Ramos (cell line): Measurements from ENCODE around the gene ANO1.

Experiments used
- in situ Hi-C: fragments of 300-500 bp; cut with MboI; formaldehyde crosslinking; loops from one replicate; pipeline ENCODE4 v1.14.3; 2022; ENCODE audit warnings: low sequenced_read_pairs; ENCODE audit not compliant: unreplicated experiment

Gene ANO1

DNA sequence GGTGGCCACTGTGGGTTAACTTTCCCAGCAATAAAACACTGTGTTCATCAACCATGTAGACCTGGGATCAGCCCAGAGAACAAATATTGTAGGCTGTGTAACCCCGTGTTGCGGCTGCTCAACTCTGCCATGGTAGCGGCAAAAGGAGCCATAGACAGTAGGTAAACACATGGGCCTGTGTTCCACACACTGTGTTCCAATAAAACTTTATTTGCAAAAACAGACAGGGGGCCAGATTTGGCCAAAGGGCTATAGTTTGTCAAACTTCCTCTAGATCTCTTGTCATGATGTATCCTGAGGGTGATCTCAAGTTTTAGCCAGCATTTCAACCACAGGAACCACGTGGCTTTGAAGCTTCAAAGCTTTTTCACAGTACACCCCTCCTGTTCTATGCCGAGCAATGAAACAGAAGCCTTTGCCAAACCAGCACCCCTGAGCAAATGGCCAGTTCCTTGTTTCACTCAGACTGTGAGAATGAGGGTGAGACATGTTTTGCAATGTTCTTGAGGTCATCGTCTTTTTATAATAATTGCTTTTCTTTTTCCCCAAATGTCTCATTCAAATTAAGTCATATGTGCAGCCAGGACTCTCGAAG is 75.1 kb downstream of the ANO1 start:
- in situ Hi-C loops, result no loop called here

GRCh38 chr11:70155386-70155785 is 77.3 kb downstream of the ANO1 start:
- in situ Hi-C loops, result no loop called here

DNA sequence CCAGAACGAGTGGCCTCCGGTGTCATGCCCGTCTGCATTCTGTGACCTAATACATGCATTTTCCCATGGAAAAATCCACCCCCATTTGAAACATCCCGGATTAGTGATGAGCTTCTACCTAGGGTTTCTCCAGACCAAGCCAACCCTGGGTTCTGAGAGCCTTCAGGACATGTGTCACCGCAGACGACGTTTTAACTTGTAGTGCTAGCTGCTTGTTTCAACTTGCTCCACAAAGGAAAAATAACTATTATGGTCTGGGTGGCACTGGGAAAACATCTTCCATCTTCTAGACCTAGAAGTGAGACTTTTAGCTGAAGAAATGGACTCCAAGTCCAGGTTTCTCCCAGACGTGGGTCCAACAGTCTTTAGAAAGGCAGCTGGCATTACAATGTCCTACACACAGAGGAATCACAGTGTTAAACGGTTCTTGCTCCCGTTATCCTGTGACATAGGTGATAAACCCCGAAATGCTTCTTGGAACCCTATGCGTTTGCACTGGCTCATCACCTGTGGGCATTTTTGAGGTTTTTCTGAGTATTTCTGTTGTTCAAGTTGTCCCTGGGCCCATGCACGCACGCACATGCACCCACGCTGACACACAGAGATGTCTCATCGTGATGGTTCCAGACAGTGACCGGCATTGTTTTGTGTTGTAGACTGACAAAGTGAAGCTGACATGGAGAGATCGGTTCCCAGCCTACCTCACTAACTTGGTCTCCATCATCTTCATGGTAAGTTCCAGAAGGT is 78.3 kb downstream of the ANO1 start:
- in situ Hi-C loops, result no loop called here

DNA sequence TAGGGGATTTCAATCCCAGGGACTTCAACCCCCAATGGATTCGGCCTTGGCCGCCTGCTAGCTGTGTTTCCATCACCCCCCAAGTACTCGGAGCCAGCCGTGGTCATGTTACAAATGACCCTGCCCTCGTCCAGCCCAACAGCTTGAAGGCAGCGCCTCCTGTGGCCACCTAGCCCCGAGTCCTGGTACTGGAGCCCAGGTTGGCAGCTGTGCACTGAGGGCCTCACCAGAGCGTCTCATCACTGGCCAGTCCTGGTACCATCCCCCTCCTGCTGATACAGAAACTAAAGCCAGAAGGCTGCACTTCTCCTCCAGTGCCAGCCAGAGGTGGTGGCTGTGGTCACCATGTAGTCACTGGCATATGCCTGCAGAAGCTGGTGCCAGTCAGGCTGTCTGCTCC is 80.1 kb downstream of the ANO1 start:
- in situ Hi-C loops, result no loop called here

DNA sequence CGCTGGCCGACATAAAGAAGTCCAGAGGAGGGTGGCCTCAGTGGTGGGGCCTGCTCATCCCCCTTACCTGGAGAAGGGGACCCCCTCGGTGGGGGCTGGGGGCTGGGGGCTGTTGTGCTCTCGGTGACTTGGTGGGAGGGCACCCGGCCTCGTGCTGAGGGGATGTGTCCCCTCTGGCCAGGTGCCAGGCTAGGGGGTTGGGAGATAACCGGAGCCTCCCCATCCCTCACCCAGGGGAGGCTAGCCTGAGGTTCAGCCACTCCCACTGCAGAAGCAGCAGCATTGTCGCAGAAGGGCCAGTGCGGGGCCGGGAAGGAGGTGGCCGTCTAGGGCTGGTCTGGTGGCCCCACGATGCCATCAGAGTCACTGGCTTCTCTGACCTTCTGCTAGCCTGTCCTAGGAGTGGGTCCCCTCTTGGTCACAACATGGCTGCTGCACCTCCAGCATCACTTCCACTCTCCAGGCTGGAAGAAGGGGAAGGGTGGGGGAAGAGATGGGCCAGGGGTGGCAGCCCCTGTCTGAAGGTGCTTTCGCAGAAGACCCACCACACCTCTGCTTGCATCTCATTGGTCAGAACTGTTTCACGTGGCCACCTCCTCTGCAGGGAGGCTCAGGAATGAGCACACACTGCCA is 80.8 kb downstream of the ANO1 start:
- in situ Hi-C loops, result no loop called here

- in situ Hi-C loops, result no loop called here
Observed at GRCh38 chr11:70159627-70160570, 81.8 kb downstream of the ANO1 start.

GRCh38 chr11:70161043-70161625 is 83.0 kb downstream of the ANO1 start:
- in situ Hi-C loops, result no loop called here

DNA sequence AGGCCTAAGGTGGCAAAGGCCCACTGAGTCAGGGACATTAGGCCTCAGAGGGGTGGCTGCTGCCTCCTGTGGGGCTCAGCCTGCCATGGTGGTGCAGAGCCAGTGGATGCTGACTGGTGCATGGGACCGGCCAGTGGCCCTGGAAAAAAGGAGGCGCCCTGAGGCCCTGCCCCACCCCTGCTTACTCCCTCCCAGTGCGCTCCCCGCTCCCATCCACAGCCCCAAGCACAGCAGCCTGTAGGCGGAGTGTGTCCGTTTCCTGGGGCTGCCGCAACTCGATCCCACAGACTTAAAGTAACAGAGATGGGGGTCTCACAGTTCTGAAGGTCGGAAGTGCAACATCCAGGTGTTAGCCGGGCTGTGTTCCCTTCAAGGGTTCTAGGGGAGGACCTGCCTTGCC is 86.6 kb downstream of the ANO1 start:
- in situ Hi-C loops, result no loop called here

GRCh38 chr11:70167120-70167519 is 89.0 kb downstream of the ANO1 start:
- in situ Hi-C loops, result no loop called here

GRCh38 chr11:70167723-70168404 is 89.7 kb downstream of the ANO1 start:
- in situ Hi-C loops, result no loop called here

DNA sequence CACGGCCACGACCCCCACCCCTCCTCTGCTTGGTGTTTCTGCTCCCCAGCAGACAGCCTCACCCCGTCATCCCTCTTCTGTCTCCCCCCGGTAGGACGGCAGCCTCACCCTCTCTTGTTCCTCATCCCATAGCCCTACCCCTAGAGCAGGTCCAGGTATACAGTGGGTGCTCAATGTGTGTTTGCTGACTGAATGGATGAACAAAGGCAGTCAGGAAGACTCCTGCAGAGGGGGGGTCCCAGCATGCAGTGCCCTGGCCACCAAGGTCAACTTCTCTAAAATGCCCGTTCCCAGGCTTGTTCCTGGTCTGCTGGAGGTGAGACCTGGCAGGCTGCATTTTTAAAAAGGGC is 90.3 kb downstream of the ANO1 start:
- in situ Hi-C loops, result no loop called here

DNA sequence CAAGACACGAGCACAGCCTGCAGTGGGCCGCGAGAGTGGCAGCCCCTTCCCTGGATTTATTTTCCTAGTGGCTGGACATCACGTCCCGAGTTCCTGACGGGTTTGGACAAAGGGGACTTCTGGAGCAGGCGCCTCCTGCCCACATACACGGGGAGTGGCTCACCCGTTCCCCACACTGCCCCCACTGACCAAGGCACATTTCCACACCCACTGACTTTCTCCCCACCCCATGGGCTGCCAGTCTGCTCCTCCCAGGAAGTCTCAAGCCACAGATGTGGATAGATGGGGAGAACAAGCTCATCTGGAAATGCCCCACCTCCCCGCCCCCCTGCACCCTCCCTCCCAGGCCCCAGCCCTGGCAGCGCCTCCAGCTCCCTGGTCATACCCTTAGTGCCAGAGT is 91.0 kb downstream of the ANO1 start:
- in situ Hi-C loops, result no loop called here

DNA sequence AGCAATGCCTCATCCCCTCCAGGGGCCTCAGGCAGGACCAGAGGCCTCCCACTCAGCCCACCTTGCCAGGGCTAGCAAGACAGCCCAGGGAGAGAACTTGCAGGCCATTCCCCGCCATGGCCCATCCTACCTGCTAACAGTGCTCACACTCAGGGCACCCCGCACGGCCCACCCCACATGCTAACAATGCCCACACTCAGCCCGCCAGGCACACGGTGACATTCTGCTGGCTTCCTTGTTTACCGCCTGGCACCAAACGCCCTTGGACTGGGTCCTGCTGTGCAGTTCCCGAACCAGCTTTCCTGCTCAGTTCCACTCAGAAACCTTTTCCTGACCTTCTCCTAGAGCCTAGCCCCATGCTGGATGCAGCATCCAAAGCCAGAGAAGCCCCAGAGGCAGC is 91.5 kb downstream of the ANO1 start:
- in situ Hi-C loops, result no loop called here

DNA sequence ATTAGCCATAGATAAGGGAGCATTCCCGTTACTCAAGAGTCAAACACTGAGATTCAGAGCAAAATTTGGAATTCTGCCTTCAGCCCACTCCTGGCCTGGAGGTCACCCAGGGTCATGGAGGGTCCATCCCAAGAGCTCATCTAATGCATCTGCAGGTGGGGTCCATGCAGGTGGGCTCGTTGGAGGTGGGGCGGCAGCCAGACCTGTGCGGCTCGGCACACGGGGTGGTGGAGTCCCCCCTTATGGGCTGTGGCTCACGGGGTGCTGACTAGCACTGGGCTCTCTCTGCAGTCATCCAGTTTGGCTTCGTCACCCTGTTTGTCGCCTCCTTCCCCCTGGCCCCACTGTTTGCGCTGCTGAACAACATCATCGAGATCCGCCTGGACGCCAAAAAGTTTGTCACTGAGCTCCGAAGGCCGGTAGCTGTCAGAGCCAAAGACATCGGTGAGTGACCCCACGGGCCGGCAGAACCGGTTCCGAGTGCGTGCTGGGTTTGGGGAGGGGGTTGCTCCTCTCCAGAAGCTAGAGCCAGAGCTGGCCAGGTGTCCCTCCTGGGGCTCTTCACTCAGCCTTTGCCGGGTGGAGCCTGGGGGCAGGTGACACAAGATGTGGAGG is 92.6 kb downstream of the ANO1 start:
- in situ Hi-C loops, result no loop called here

GRCh38 chr11:70173018-70173417 is 94.9 kb downstream of the ANO1 start:
- in situ Hi-C loops, result no loop called here

DNA sequence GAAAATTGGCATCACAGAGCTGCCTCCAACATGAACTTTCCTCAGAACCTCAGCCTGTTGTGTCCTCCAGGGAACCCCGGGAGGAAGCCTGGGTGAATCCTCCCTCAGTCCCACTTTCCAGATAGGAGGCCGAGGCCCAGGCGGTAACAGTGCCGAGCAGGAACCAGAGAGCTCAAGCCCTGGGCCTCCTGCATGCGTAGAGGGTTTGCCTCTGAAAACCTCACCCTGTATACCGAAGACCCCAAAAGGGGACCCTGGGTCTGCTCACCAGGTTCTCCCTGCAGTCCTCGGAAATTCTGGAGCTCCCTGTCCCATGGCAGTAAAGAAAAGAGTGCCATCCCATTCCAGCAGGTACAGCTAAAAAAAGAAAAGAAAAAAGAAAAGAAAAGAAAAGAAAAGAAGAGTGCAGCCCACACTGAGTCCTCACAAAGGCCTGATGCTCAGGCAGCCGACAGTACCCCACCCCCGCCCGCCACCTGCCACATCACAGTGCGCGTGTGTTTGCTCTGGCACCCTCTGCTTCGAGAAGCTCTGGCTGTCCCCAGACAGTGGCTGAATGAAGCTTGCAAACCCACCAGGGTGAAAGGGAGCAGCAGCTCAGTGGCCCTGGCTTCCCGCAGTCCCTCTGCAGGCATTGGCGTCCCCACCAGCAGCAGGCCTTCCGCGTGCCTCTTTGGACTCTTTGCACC is 96.6 kb downstream of the ANO1 start:
- in situ Hi-C loops, result loop anchor here (25.0 kb wide), 1 partner anchor 487 kb away; the partner anchor contains the start of gene LTO1

DNA sequence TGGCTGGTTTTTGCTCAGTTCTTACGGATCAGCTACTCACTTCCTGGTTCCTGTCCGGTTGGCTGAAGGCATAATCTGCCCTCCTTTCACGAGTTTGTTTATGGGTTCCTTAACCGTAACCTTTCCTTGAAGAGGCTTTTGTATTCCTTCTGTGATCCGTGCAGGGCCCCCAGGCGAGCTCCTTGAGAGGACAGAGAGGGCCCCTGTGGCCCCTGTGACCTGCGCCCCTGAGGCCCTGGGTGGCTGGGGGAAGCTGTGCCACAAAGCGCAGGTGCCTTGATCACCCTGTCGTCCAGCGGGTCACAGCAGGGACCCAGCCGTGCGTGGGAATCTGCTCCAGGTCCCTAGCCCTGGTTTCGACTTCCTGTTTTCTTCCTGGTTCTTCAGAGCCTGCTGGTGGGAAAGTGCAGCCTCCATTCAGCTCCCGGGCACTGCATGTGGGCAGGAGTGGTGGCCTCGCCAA is 97.2 kb downstream of the ANO1 start:
- in situ Hi-C loops, result loop anchor here (25.0 kb wide), 1 partner anchor 488 kb away; the partner anchor contains the start of gene LTO1

- in situ Hi-C loops, result loop anchor here (25.0 kb wide), 1 partner anchor 490 kb away; the partner anchor contains the start of gene LTO1
Observed at GRCh38 chr11:70176940-70177689, 99.0 kb downstream of the ANO1 start.
